K562 (cell line): ENCODE data around the gene ISG20L2. TPM values are rescaled to one million over a fixed set of nuclear protein-coding genes. Genes with fewer than 3 reads are reported as not detected.

ENCODE experiments used
- ARHGAP35 ChIP-seq: fragments of 450-650 bp; IDR thresholded peaks from 2 replicates; pipeline ENCODE4 v1.6.1; 2018; ENCODE audit not compliant: partially characterized antibody
- ARNT ChIP-seq, 2 experiments: fragments of 450-650 bp; IDR thresholded peaks; 2 replicates each; pipeline ENCODE4 v1.6.1; 2016; ENCODE audit warnings: mild to moderate bottlenecking in 1 of 2
- BRF1 ChIP-seq: IDR thresholded peaks from 3 replicates; pipeline ENCODE4 v1.6.1; 2011; ENCODE audit warnings: borderline replicate concordance, mild to moderate bottlenecking; ENCODE audit not compliant: insufficient read length; ENCODE audit errors: extremely low read depth
- NR2F6 ChIP-seq: fragments of 450-650 bp; formaldehyde crosslinking; IDR thresholded peaks from 2 replicates; pipeline ENCODE4 v1.4.0; 2020; ENCODE audit warnings: mild to moderate bottlenecking
- POLR2AphosphoS5 ChIP-seq: IDR thresholded peaks from 2 replicates; pipeline ENCODE4 v1.6.1; 2011; ENCODE audit warnings: mild to moderate bottlenecking, low read depth, low read length, moderate library complexity; ENCODE audit not compliant: control insufficient read depth, insufficient read depth
- RERE ChIP-seq: sonication (generic); formaldehyde crosslinking; IDR thresholded peaks from 2 replicates; pipeline ENCODE4 v1.8.0; 2023; ENCODE audit warnings: missing genetic modification reagents, mild to moderate bottlenecking, borderline replicate concordance
- SRSF9 ChIP-seq: fragments of 200-400 bp; formaldehyde crosslinking; IDR thresholded peaks from 2 replicates; pipeline ENCODE4 v1.6.1; 2017; ENCODE audit warnings: low read depth, low read length, borderline replicate concordance
- TAF1 ChIP-seq: IDR thresholded peaks from 2 replicates; pipeline ENCODE4 v1.6.1; 2011; ENCODE audit warnings: mild to moderate bottlenecking, low read length, moderate library complexity; ENCODE audit not compliant: insufficient read depth, control insufficient read depth, severe bottlenecking; ENCODE audit errors: extremely low read depth
- TOE1 ChIP-seq, 2 experiments: fragments of 450-650 bp in 1 of 2; sonication (generic) in 1 of 2; formaldehyde crosslinking in 1 of 2; IDR thresholded peaks; 2 replicates each; pipeline versions ENCODE4 v1.7.1 to v1.8.0; 2016 to 2022; ENCODE audit warnings: borderline replicate concordance in 2 of 2, mild to moderate bottlenecking in 2 of 2, antibody characterized with exemption in 1 of 2, inconsistent platforms in 1 of 2, low read depth in 1 of 2, missing genetic modification reagents in 1 of 2, moderate library complexity in 1 of 2
- ZFX ChIP-seq: sonication (generic); formaldehyde crosslinking; IDR thresholded peaks from 2 replicates; pipeline ENCODE4 v1.8.0; 2022; ENCODE audit warnings: mild to moderate bottlenecking, missing genetic modification reagents, moderate library complexity
- ZNF3 ChIP-seq: fragments of 250-450 bp; sonication (Bioruptor Pico); IDR thresholded peaks from 2 replicates; pipeline ENCODE4 v1.5.0; 2021; ENCODE audit warnings: mild to moderate bottlenecking, moderate library complexity
- polyA plus RNA-seq, 8 experiments: library from polyadenylated mRNA; depleted of rRNA in 4 of 8; stranded (reverse) in 5 of 8; unstranded in 3 of 8; fragments of >200 nt; fragmentation: Nextera tagmentation in 2 of 8; fragmentation: Illumina TruSeq in 1 of 8; extraction: Ambion mirVana in 2 of 8; extraction: Trizol in 1 of 8; gene quantifications; 2 replicates each; pipeline versions ENCODE4 v1.2.1 to v1.2.3, GENCODE V29; 2011 to 2014; ENCODE audit warnings: inconsistent platforms in 1 of 8, missing spikeins in 1 of 8
- total RNA-seq, 7 experiments: library from RNA; depleted of rRNA in 6 of 7; stranded (reverse); fragments of >200 nt in 6 of 7; fragmentation: Illumina TruSeq in 2 of 7; extraction: Trizol in 2 of 7; gene quantifications; 2 replicates each; pipeline versions ENCODE4 v1.2.1 to v1.2.3, GENCODE V29; 2011 to 2021; ENCODE audit warnings: low replicate concordance in 1 of 7
- TF ChIP-seq, protein P1 (sequence below): fragments of 250-450 bp; sonication (Bioruptor Pico); IDR thresholded peaks from 2 replicates; pipeline ENCODE4 v1.8.0; 2021; ENCODE audit warnings: mild to moderate bottlenecking, moderate library complexity
- TF ChIP-seq, protein P2 (sequence below): IDR thresholded peaks from 3 replicates; pipeline ENCODE4 v1.6.1; 2011; ENCODE audit warnings: borderline replicate concordance, mild to moderate bottlenecking, moderate library complexity; ENCODE audit not compliant: insufficient read length; ENCODE audit errors: extremely low read depth

The ISG20L2 gene
- total and polyA plus RNA-seq, 9 of the 15 experiments (the other 6 are each of a cell fraction or from before 2014, with no cell fraction given), result 21.3 to 130 (median 50.3) TPM

GRCh38 chr1:156728599-156729462 lies at the start of gene ISG20L2 (continued):
- no peak for TF ChIP-seq RERE (CRISPR knock-in tag)
- TF ChIP-seq NR2F6 (CRISPR knock-in tag), result no peak
- TF ChIP-seq, protein P1, sequence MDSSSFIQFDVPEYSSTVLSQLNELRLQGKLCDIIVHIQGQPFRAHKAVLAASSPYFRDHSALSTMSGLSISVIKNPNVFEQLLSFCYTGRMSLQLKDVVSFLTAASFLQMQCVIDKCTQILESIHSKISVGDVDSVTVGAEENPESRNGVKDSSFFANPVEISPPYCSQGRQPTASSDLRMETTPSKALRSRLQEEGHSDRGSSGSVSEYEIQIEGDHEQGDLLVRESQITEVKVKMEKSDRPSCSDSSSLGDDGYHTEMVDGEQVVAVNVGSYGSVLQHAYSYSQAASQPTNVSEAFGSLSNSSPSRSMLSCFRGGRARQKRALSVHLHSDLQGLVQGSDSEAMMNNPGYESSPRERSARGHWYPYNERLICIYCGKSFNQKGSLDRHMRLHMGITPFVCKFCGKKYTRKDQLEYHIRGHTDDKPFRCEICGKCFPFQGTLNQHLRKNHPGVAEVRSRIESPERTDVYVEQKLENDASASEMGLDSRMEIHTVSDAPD (CRISPR knock-in tag), result no peak
- TF ChIP-seq ARNT (IDR thresholded peaks at IDR 0.05), result no peak
- no peak for TF ChIP-seq BRF1
- peak; percentile 53 for TF ChIP-seq TAF1
- TF ChIP-seq ZFX (CRISPR knock-in tag), result peak; percentile 87
- no peak for TF ChIP-seq ZNF3
- no peak for TF ChIP-seq SRSF9
- peak; percentile 52 for TF ChIP-seq POLR2AphosphoS5
- peak; percentile 30; the same call in 1 of the 2 replicates for TF ChIP-seq TOE1 (IDR thresholded peaks at IDR 0.05; ENCODE audit: borderline replicate concordance)
- no peak for TF ChIP-seq TOE1 (CRISPR knock-in tag; IDR thresholded peaks at IDR 0.05; ENCODE audit: borderline replicate concordance, low read depth)
- no peak for TF ChIP-seq ARHGAP35
- TF ChIP-seq, protein P2, sequence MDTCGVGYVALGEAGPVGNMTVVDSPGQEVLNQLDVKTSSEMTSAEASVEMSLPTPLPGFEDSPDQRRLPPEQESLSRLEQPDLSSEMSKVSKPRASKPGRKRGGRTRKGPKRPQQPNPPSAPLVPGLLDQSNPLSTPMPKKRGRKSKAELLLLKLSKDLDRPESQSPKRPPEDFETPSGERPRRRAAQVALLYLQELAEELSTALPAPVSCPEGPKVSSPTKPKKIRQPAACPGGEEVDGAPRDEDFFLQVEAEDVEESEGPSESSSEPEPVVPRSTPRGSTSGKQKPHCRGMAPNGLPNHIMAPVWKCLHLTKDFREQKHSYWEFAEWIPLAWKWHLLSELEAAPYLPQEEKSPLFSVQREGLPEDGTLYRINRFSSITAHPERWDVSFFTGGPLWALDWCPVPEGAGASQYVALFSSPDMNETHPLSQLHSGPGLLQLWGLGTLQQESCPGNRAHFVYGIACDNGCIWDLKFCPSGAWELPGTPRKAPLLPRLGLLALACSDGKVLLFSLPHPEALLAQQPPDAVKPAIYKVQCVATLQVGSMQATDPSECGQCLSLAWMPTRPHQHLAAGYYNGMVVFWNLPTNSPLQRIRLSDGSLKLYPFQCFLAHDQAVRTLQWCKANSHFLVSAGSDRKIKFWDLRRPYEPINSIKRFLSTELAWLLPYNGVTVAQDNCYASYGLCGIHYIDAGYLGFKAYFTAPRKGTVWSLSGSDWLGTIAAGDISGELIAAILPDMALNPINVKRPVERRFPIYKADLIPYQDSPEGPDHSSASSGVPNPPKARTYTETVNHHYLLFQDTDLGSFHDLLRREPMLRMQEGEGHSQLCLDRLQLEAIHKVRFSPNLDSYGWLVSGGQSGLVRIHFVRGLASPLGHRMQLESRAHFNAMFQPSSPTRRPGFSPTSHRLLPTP, result no peak
